ENCODE measurements around the gene STON2.
"Not testable (repeated sequence)": the region's sequence is repeated elsewhere in the genome, so short reads cannot be mapped to it uniquely, and the experiment has no call there.

Gene STON2

DNA sequence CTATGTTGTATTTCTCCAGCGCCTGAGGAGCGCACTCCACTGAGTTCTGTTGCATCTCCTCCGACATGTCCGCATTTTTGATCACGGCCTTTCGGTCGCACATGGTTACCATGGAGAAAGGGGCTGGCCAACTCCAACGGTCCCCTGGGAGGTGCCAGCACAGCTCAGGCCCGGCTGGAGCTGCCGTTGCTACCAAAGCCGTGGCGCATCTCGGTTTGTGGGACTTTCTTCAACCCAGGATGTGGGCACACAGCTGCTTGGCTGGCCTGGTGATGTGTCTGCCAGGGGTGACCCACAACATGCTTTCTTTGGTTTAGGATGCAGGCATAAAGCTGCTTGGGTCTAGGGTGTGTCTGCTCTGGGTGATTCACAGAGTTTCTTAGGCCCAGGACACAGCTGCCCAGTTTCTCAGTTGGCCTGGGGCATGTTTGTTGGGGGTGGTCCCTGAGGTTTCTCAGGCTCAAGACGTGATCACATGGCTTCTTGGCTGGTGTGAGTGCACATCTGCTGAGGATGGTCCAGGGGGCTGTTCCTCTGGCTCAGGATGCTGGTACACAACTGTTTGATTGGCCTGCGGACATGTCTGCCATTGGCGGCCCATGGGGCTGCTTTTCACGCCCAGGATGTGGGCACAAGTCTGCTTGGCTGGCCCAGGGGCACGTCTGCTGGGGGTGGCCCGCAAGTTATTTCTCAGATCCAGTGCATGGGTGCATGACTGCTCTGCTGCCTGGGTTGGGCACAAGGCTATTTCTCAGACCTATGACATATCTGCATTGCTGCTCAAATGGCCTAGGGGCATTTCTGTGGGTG, 153.5 kb downstream of the STON2 start:
- Histone ChIP-seq H3K4me3 (no peak overlapping the region), H3K27ac (peak overlapping the region in 18 of 21 experiments; percentile 5 to 73 (median 54))

DNA sequence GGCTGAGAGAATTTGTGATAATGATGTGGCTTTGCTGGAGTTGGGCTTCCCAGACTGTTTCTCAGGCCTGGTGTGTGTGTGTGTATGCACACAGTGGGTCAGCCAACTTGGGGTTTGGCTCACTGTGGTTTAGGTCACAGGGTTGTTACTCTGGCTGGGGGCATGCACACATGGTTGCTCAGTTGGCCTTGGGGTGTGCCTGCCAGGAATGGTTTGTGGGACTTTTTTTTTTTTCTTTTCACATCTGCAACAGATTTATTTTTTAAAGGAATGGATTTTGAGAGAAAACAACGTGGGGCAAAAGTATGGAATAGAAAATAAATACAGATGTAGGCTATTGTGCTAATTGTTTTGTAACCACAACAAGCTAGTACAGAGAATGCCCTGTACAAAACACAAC, 154.4 kb downstream of the STON2 start:
- Histone ChIP-seq H3K27ac (peak overlapping the region in 7 of 21 experiments; percentile 16 to 73 (median 58)), H3K4me3 (no peak overlapping the region)

DNA sequence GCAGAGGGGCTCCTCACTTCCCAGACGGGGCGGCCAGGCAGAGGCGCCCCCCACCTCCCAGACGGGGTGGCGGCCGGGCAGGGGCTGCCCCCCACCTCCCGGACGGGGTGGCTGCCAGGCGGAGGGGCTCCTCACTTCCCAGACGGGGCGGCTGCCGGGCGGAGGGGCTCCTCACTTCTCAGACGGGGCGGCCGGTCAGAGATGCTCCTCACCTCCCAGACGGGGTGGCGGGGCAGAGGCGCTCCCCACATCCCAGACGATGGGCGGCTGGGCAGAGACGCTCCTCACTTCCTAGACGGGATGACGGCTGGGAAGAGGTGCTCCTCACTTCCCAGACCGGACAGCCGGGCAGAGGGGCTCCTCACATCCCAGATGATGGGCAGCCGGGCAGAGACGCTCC, 155.7 kb downstream of the STON2 start:
- not testable (repeated sequence) for H3K27ac ChIP-seq, H3K4me3 ChIP-seq

DNA sequence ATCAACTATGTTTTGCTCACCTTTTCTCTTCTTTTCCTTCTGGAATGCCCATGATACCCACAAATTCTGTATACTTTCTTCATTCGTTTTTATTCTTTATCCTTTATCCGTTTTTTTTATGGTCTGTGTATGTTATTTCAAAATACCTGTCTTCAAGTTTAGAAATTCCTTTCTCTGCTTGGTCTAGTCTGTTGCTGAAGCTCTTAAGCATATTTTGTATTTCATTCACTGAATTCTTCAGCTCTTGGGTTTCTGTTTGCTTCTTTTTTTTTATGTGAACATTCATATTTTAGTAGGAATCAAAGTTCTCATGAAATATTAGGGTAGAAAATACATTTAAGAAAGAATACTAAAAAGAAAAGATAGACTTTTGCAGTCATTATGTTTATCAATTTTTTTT, 156.6 kb downstream of the STON2 start:
- H3K4me3 ChIP-seq: no peak overlapping the region
- no peak overlapping the region for H3K27ac ChIP-seq

DNA sequence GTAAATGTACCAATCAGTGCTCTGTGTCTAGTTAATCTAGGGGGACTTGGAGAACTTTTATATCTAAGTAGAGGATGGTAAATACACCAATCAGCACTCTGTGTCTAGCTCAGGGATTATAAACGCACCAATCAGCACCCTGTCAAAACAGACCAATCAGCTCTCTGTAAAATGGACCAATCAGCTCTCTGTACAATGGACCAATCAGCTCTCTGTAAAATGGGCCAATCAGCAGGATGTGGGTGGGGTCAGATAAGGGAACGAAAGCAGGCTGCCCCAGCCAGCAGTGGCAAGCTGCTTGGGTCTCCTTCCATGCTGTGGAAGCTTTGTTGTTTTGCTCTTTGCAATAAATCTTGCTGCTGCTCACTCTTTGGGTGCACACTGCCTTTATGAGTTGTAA, 163.3 kb downstream of the STON2 start:
- not testable (repeated sequence) for H3K27ac ChIP-seq, H3K4me3 ChIP-seq

DNA sequence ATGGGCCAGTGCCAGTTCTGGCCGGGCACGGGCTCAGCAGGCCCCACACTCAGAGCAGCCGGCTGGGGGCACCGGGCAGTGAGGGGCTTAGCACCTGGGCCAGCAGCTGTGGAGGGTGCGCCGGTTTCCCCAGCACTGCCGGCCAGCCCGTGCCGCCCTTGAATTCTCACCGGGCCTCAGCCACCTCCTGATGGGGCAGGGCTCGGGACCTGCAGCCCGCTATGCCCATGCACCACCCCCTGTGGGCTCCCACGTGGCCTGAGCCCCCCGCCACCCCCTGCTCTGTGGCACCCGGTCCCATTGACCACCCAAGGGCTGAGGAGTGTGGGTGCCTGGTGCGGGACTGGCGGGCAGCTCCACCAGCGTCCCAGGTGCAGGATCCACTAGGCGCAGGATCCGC, 164.0 kb downstream of the STON2 start:
- H3K27ac ChIP-seq: no peak overlapping the region
- no peak overlapping the region for H3K4me3 ChIP-seq

DNA sequence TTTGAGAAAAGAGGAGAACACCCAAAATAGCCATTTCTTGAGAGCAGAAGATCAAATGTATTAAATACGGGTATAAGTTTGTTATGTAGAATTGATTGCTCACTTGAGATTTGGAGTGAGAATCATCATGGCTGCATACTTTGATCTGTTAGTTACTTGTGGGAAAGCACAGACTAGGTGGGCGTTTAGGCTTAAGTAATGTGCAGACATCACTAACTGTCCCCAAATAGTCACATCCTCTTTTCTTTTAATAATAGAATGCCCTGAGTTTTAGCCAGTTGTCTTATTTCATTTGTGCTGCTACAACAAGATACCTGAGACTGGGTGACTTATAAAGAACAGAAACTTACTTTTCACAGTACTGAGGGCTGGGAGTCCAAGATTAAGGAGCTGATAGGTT, 165.0 kb downstream of the STON2 start:
- no peak overlapping the region for H3K27ac ChIP-seq
- H3K4me3 ChIP-seq: no peak overlapping the region

DNA sequence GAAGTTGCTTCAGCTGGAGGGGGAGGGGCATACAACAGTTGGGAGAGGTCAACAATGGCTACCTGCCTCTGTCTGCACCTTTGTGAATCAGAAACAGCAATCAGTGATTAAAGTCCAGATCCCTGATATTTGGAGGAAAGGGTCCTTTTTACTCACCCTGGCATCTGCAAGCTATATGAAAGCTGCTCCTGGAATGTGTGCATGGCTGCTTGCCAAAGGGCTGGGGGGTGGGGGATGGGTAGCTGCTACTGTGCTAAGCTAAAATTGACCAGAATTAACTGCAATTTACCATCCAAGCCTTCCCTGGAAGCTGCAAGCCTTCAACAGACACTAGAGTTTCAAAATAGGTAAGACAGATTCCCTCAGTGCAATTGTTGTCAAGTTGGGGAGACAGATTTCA, 165.8 kb downstream of the STON2 start:
- H3K4me3 ChIP-seq: no peak overlapping the region
- H3K27ac ChIP-seq: no peak overlapping the region

DNA sequence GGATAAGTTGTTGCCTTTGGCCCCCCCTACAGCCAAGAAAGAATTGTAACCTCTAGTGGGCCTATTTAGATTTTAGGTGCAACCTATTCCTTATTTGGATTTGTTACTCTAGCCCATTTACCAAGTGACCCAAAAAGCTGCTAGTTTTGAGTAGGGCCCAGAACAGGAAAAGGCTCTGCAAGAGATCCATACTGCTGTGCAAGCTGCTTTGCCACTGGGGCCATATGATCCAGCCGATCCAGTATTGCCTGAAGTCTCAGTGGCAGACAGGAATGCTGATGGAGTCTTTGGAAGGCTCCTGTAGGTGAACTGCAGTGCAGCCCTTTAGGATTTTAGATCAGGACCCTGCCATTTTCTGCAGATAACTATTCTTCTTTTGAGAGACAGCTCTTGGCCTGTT, 166.5 kb downstream of the STON2 start:
- Histone ChIP-seq H3K4me3 (no peak overlapping the region), H3K27ac (no peak overlapping the region)

DNA sequence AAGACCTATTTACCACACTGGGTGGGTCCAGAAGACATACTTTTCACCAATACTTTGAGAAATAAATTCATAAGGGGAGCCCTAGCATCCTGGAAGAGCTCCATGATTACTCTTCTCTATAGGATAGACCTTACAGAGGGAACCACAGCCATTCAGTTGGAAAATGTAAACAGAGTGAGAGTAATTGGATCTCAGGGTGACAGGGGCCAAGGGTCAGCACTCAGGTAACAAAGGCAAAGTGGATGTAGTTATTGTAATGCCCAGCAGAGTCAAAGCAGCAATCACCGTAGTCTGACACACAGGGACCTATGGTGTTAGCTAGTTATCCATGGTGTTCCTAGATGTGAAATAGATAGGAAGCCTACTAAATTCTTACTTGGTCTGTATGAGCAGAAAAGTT, 168.6 kb downstream of the STON2 start:
- Histone ChIP-seq H3K4me3 (no peak overlapping the region), H3K27ac (no peak overlapping the region)

DNA sequence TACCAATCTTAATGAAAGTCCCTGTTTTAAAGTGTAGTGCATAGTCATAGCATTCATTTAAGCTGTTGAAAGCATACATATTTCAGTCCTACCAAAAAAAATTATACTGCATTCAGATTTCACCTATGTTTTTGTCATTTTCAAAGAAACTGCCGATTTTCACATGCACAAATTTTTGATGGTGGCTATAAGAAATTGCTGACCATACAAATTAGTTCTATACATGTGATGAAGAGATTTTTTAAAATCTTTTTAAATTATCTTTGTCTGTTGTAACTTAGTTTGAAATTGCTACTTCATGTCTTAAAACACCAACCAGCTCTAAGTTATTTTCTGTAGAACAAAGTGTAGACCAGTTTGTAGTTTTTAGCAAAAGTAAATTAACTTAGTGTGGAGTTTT, 175.9 kb downstream of the STON2 start:
- H3K27ac ChIP-seq: no peak overlapping the region
- H3K4me3 ChIP-seq: no peak overlapping the region

DNA sequence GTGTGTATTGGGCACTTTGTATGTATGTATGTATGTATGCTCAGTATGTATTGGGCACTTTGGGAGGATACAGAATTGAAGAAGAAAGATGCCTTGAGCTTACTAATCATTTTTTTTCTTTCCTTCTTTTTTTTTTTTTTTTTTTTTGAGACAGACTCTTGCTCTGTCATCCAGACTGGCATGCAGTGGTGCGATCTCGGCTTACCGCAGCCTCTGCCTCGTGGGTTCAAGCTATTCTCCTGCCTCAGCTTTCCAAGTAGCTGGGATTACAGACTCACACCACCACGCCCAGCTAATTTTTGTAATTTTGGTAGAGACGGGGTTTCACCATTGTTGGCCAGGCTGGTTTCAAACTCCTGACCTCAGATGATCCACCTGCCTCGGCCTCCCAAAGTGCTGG, 176.3 kb downstream of the STON2 start:
- H3K27ac ChIP-seq: not testable (repeated sequence)

DNA sequence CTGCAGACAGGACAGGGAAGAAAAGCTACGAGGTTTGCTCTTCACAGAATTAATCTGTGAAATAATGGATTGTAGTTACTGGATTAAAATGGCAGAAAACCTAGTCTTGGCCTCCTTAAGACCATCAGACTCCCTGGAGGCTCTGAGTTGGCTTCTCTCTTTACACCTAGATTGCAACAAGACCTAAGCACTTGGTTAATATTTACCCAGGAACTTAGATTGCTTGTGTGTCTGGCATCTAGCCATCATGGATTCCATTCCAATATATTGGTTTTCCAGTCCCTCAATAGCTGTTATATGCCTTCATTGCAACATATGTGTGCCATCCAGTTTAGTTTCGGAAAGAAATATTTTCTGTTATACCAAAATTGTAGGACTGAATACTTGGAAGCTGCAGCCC, 177.4 kb downstream of the STON2 start:
- Histone ChIP-seq H3K4me3 (no peak overlapping the region), H3K27ac (no peak overlapping the region)

More for the DNA sequence above, 176.3 kb downstream of the STON2 start:
- not testable (repeated sequence) for H3K4me3 ChIP-seq

DNA sequence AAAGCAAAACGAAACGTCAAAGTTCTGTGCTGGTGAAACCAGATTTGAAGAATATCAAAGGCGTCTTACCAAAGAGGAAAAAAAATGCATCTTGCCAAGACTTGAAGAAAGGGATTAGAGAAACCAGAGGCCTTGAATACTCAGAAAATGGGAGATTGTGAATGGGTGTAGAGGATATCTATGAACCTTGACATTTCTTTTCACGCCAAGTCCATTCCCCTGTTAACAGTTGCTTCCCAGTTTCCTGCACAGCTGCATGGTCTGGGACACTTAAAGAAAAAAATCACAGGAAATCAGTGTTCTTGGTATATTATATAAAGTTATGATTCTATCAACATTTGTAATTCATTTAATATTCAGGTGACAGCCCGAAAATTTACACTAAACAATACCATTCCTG, 178.0 kb downstream of the STON2 start:
- peak overlapping the region in 13 of 21 experiments; percentile 94 to 100 (median 98) for H3K27ac ChIP-seq
- H3K4me3 ChIP-seq: no peak overlapping the region

DNA sequence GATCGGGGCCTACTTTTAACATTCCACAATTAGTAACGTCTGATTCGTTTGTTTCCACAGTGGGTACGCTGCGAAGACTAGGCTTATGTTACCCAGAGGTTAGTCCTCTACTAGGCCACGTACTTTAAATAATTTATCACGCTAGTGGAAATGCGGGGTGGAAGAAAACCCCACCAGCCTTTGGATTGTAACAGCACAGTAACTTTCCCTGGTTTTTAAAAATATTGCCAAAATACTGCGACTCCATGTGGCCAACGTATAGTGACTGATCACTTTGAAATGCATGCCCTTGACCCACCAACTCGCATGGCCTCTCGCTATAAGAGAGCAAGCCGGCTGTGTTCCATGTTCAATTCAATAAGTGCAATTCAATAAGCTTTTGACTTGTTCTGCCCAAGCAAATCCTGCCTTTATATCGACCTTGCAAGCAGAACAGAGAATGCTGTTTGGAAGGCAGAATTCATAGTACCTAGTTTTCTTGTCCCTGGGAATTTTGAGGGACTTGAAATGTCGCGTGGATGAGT, 178.5 kb downstream of the STON2 start:
- peak overlapping the region; percentile 86 to 100 (median 98) for H3K27ac ChIP-seq
- H3K4me3 ChIP-seq: peak overlapping the region; percentile 49 to 84 (median 75)

DNA sequence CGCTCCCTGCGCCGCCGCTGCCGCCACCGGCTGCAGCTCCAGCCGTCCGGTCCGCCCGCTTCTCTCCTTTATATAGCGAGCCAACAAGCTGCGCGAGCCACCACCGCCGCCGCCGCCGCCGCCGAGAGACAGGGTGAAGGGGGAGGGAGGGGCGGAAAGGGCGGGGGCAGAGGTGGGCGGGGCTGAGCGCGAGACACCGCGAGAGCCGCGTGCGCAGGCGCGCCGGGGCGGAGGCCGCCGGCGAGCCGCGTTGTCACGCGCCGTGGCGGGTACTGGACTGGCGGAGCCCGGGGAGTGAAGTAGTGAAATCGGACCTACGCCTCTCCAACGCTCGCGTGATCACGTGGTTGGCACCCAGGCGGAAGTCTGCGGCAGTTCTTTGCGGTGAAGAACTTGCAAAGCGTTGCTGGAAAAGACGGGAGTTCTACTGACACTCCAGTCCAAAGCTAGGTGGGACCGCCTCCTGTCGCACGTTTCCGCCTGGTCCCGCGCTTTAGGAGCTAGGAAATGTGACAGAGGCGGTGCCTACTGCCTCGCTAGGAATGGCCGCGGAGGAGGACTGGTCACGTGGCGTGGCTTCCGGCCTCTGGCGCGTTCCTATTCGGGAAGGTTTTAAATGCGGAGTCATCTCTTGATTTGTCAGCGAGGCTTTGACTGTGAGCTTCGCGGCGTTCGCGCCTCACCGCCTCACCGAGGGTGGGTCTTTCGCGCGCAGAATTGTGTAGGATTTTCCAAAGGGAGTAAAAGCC, 179.1 kb downstream of the STON2 start, which contains the start of gene GTF2A1:
Gene GTF2A1, minus strand, starts transcription at position 130 of the 749 bp plus-strand sequence. CDS start 441 bp downstream, outside the sequence.
- Histone ChIP-seq H3K4me3 (peak within 1 kb of the TSS; percentile 49 to 84 (median 75)), H3K27ac (peak within 1 kb of the TSS; percentile 94 to 100 (median 98))

DNA sequence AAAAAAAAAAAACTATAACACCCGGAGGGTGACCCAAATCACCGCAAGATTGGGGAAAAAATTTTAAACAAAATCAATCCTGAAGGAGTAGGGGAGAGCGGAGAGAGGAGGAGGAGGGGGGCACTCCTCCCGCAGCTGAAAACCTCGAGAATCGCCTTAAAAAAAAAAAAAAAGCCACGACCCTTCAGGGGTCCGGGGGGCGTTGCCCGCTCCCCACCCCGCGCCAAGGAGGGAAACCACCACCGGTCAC, 179.6 kb downstream of the STON2 start:
- peak overlapping the region; percentile 94 to 100 (median 98) for H3K27ac ChIP-seq
- peak overlapping the region; percentile 49 to 84 (median 75) for H3K4me3 ChIP-seq

DNA sequence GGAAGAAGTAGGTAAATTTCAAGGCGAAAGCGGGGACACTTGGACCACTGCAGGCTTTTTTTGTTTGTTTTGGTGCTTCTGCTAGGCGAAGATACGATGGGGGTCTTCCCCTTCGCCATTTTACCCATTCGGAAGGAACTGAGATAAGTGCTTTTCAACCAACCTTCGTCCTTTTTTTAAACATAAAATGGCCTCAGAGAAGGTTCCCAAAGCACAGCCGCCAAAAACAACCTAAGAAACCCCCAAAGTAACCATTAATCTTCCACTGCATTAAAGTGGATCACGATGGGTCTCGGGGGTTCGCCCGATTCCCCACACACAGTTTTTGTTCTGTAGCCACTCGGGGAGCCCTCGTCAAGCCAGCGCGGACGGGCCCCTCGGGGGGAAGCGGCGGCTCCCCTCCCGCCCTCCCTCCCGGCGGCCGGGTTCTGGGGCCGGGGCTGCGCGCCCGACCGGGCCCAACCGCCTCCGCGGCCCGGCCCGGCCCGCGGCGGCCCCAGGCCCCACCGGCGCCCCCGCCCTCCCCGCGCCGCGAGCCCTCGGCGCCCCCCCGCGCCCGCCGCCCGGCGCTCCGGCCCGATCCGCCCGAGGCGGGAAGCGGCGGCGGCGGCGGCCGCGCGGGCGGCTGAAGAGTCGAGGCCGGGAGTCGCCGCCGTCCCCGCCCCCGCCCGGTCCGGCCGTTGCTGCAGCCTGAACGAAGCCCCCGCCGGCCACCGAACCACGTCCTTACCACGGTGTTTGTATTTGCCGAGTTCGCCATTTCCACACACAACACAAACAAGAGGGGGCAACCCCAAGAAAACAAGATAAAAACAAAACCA, 180.2 kb downstream of the STON2 start:
- Histone ChIP-seq H3K4me3 (peak overlapping the region; percentile 49 to 84 (median 75)), H3K27ac (peak overlapping the region; percentile 94 to 100 (median 98))

DNA sequence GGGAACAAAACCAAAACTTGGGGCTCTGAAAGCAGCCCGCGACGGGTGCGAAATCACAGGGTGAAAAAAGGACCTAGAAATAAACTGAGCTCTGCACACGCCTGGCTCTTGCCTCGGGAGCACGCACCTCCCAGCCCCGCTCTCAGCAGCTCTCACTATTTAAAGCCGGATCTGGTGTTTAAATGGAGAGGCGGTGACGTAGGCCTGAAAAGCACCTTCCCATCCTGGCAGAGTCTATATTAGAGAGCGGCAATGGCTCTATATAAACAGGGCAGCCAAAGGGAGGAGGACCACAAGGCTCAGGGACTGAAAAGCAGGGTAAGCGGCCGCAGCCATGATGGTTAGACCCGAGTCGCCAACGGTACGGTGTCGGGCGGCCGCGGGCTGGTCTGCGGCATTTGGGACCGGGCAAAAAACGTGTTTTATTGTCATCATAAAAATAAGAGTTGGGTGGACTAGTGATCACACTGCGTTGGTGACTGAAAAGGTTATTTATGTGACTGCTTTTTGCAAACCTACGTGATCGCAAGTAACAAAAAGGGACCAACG, 180.8 kb downstream of the STON2 start:
- H3K27ac ChIP-seq: peak overlapping the region; percentile 74 to 100 (median 97)
- H3K4me3 ChIP-seq: peak overlapping the region; percentile 49 to 84 (median 75)

DNA sequence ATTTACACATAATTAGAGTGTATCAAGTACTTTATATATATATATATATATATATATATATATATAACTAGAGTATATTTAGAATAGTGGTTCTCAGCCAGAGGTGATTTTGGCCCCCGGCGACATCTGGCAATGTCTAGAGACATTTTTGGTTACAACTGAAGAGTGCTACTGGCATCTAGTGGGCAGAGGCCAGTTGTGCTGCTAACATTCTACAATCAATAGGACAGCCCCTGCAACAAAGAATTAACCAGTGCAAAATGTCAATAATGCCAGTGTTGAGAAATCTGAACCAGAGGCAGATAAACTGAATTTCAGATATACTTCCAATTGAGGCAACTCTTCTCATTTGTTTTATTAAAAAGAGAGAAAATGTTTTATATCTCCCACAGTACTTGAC, 188.3 kb downstream of the STON2 start:
- Histone ChIP-seq H3K27ac (no peak overlapping the region), H3K4me3 (no peak overlapping the region)
